HepG2 (cell line): ENCODE data around the gene PRM2. TPM values are rescaled to one million over a fixed set of nuclear protein-coding genes. Genes with fewer than 3 reads are reported as not detected.

Experiments used
- BCLAF1 ChIP-seq: fragments of 450-650 bp; IDR thresholded peaks from 2 replicates; pipeline ENCODE4 v1.6.1; 2017; ENCODE audit warnings: mild to moderate bottlenecking
- DMAP1 ChIP-seq: IDR thresholded peaks from 2 replicates; pipeline ENCODE4 v1.6.1; 2016
- FOXA3 ChIP-seq: IDR thresholded peaks from 2 replicates; pipeline ENCODE4 v1.6.1; 2016; ENCODE audit warnings: missing genetic modification reagents, missing compliant biosample characterization
- HDAC2 ChIP-seq: sonication (generic); formaldehyde crosslinking; IDR thresholded peaks from 2 replicates; pipeline ENCODE4 v1.4.0; 2020; ENCODE audit warnings: missing genetic modification reagents
- HES4 ChIP-seq: sonication (generic); formaldehyde crosslinking; IDR thresholded peaks from 2 replicates; pipeline ENCODE4 v1.9.0; 2021; ENCODE audit warnings: mild to moderate bottlenecking, missing genetic modification reagents, borderline replicate concordance
- KMT2A ChIP-seq: sonication (generic); formaldehyde crosslinking; IDR thresholded peaks from 2 replicates; pipeline ENCODE4 v1.4.0; 2020; ENCODE audit warnings: missing genetic modification reagents
- PHF8 ChIP-seq: sonication (generic); formaldehyde crosslinking; IDR thresholded peaks from 2 replicates; pipeline ENCODE4 v1.5.0; 2020; ENCODE audit warnings: missing genetic modification reagents
- RXRA ChIP-seq: sonication (generic); formaldehyde crosslinking; IDR thresholded peaks from 2 replicates; pipeline ENCODE4 v1.5.1; 2020; ENCODE audit warnings: missing genetic modification reagents
- SIX4 ChIP-seq: sonication (generic); formaldehyde crosslinking; IDR thresholded peaks from 2 replicates; pipeline ENCODE4 v1.4.0; 2020; ENCODE audit warnings: missing genetic modification reagents
- SRF ChIP-seq: IDR thresholded peaks from 2 replicates; pipeline ENCODE4 v1.6.1; 2011; ENCODE audit warnings: mild to moderate bottlenecking, low read depth, low read length, moderate library complexity
- TBP ChIP-seq: sonication (generic); formaldehyde crosslinking; IDR thresholded peaks from 2 replicates; pipeline ENCODE4 v1.5.0; 2020; ENCODE audit warnings: missing genetic modification reagents
- ZC3H13 ChIP-seq: sonication (generic); formaldehyde crosslinking; IDR thresholded peaks from 2 replicates; pipeline ENCODE4 v1.8.1; 2023; ENCODE audit warnings: mild to moderate bottlenecking, missing genetic modification reagents, moderate library complexity
- ZMYM3 ChIP-seq: sonication (generic); formaldehyde crosslinking; IDR thresholded peaks from 2 replicates; pipeline ENCODE4 v1.5.1; 2020; ENCODE audit warnings: mild to moderate bottlenecking, missing genetic modification reagents
- ZNF230 ChIP-seq: sonication (generic); formaldehyde crosslinking; IDR thresholded peaks from 2 replicates; pipeline ENCODE4 v1.4.0; 2020; ENCODE audit warnings: mild to moderate bottlenecking, missing genetic modification reagents
- ZSCAN30 ChIP-seq: sonication (generic); formaldehyde crosslinking; IDR thresholded peaks from 2 replicates; pipeline ENCODE4 v1.5.0; 2020; ENCODE audit warnings: mild to moderate bottlenecking, missing genetic modification reagents
- polyA plus RNA-seq, 8 experiments: library from polyadenylated mRNA; depleted of rRNA in 3 of 8; stranded (reverse) in 7 of 8; unstranded in 1 of 8; fragments of >200 nt; fragmentation: Illumina TruSeq in 4 of 8; extraction: Trizol in 4 of 8; gene quantifications; 2 replicates each; pipeline versions ENCODE4 v1.2.1 to v1.2.3, GENCODE V29; 2011 to 2016; ENCODE audit warnings: low read depth in 4 of 8, missing spikeins in 1 of 8, mixed read lengths in 1 of 8; ENCODE audit not compliant: insufficient read depth in 1 of 8
- total RNA-seq, 5 experiments: library from RNA; depleted of rRNA; stranded (reverse); fragments of >200 nt; fragmentation: Illumina TruSeq; extraction: Trizol; gene quantifications; 2 replicates each; pipeline ENCODE4 v1.2.3, GENCODE V29; 2016; ENCODE audit warnings: low read depth in 1 of 5
- TF ChIP-seq, protein P1 (sequence below): sonication (generic); formaldehyde crosslinking; IDR thresholded peaks from 2 replicates; pipeline ENCODE4 v1.4.0; 2020; ENCODE audit warnings: missing genetic modification reagents
- TF ChIP-seq, protein P2 (sequence below): sonication (generic); formaldehyde crosslinking; IDR thresholded peaks from 2 replicates; pipeline ENCODE4 v1.5.0; 2020; ENCODE audit warnings: missing genetic modification reagents, mild to moderate bottlenecking, borderline replicate concordance
- TF ChIP-seq, protein P3 (sequence below): sonication (generic); formaldehyde crosslinking; IDR thresholded peaks from 2 replicates; pipeline ENCODE4 v1.5.1; 2020; ENCODE audit warnings: mild to moderate bottlenecking, missing genetic modification reagents
- TF ChIP-seq, protein P4 (sequence below): IDR thresholded peaks from 2 replicates; pipeline ENCODE4 v1.4.0; 2020; ENCODE audit warnings: mild to moderate bottlenecking, missing genetic modification reagents

Gene PRM2
- total and polyA plus RNA-seq, 2 of the 13 experiments (the other 11 are each of a cell fraction or from before 2014, with no cell fraction given): 0.54 TPM; not detected in 1

- TF ChIP-seq KMT2A (CRISPR knock-in tag) (peak; percentile 23; the same call in 1 of the 2 replicates), ZC3H13 (no peak; the same call in 1 of the 2 replicates), DMAP1 (peak; percentile 82), TBP (no peak), HES4 (CRISPR knock-in tag) (no peak), PHF8 (CRISPR knock-in tag) (peak; percentile 37), RXRA (no peak; the same call in 1 of the 2 replicates), HDAC2 (peak; percentile 73; the same call in 1 of the 2 replicates), SIX4 (CRISPR knock-in tag) (peak; percentile 88), SRF (0 out of 2 replicates have a peak, but pooled peaks have one; percentile 31), BCLAF1 (no peak), ZNF230 (CRISPR knock-in tag) (no peak), ZSCAN30 (no peak), ZMYM3 (CRISPR knock-in tag) (peak; percentile 96), FOXA3 (CRISPR knock-in tag) (peak; percentile 89)
- TF ChIP-seq, protein P1, sequence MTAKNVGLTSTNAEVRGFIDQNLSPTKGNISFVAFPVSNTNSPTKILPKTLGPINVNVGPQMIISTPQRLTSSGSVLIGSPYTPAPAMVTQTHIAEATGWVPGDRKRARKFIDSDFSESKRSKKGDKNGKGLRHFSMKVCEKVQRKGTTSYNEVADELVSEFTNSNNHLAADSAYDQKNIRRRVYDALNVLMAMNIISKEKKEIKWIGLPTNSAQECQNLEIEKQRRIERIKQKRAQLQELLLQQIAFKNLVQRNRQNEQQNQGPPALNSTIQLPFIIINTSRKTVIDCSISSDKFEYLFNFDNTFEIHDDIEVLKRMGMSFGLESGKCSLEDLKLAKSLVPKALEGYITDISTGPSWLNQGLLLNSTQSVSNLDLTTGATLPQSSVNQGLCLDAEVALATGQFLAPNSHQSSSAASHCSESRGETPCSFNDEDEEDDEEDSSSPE: peak; percentile 75
- TF ChIP-seq, protein P2, sequence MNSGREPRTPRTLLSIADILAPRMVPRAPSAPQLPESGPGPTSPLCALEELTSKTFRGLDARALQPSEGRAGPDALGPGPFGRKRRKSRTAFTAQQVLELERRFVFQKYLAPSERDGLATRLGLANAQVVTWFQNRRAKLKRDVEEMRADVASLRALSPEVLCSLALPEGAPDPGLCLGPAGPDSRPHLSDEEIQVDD (CRISPR knock-in tag): no peak
- TF ChIP-seq, protein P3, sequence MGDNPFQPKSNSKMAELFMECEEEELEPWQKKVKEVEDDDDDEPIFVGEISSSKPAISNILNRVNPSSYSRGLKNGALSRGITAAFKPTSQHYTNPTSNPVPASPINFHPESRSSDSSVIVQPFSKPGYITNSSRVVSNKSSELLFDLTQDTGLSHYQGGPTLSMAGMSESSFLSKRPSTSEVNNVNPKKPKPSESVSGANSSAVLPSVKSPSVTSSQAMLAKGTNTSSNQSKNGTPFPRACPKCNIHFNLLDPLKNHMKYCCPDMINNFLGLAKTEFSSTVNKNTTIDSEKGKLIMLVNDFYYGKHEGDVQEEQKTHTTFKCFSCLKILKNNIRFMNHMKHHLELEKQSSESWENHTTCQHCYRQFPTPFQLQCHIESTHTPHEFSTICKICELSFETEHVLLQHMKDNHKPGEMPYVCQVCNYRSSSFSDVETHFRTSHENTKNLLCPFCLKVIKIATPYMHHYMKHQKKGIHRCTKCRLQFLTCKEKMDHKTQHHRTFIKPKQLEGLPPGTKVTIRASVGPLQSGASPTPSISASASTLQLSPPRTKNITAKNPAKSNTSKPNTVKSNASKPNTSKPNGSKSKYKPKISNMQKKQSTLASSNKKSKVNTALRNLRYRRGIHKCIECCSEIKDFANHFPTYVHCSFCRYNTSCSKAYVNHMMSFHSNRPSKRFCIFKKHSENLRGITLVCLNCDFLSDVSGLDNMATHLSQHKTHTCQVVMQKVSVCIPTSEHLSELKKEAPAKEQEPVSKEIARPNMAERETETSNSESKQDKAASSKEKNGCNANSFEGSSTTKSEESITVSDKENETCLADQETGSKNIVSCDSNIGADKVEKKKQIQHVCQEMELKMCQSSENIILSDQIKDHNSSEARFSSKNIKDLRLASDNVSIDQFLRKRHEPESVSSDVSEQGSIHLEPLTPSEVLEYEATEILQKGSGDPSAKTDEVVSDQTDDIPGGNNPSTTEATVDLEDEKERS: peak; percentile 71; the same call in 1 of the 2 replicates
- TF ChIP-seq, protein P4, sequence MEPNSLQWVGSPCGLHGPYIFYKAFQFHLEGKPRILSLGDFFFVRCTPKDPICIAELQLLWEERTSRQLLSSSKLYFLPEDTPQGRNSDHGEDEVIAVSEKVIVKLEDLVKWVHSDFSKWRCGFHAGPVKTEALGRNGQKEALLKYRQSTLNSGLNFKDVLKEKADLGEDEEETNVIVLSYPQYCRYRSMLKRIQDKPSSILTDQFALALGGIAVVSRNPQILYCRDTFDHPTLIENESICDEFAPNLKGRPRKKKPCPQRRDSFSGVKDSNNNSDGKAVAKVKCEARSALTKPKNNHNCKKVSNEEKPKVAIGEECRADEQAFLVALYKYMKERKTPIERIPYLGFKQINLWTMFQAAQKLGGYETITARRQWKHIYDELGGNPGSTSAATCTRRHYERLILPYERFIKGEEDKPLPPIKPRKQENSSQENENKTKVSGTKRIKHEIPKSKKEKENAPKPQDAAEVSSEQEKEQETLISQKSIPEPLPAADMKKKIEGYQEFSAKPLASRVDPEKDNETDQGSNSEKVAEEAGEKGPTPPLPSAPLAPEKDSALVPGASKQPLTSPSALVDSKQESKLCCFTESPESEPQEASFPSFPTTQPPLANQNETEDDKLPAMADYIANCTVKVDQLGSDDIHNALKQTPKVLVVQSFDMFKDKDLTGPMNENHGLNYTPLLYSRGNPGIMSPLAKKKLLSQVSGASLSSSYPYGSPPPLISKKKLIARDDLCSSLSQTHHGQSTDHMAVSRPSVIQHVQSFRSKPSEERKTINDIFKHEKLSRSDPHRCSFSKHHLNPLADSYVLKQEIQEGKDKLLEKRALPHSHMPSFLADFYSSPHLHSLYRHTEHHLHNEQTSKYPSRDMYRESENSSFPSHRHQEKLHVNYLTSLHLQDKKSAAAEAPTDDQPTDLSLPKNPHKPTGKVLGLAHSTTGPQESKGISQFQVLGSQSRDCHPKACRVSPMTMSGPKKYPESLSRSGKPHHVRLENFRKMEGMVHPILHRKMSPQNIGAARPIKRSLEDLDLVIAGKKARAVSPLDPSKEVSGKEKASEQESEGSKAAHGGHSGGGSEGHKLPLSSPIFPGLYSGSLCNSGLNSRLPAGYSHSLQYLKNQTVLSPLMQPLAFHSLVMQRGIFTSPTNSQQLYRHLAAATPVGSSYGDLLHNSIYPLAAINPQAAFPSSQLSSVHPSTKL (CRISPR knock-in tag): peak; percentile 91
Measured at GRCh38 chr16:11306997-11307638, 30.8 kb upstream of the PRM2 start (continued).
